ENCODE results near the gene CCDC80. TPM values are rescaled to one million over a fixed set of nuclear protein-coding genes. Genes with fewer than 3 reads are reported as not detected.

Gene CCDC80
- total RNA-seq, 3 donors from 2014 or later, result 5.9 to 58.7 (median 53.2) TPM

- intact Hi-C loops (cut with DNase I, micrococcal nuclease), result no loop called here
- no peaks in the 10 kb centered on the region for H3K9me3 ChIP-seq
- no peak overlapping the region for H3K4me3 ChIP-seq
- TF ChIP-seq CTCF (IDR thresholded peaks at IDR 0.05), result no peak
- H3K4me1 ChIP-seq (ENCODE audit: low read depth), result no peaks in the 10 kb centered on the region
- DNase-seq (no peak), ATAC-seq (no peak)
- H3K36me3 ChIP-seq (ENCODE audit: low read depth), result no peaks in the 10 kb centered on the region
Measured at GRCh38 chr3:112681822-112682325, 40.9 kb upstream of the CCDC80 start.

GRCh38 chr3:112676659-112677234 is 35.8 kb upstream of the CCDC80 start:
- ATAC-seq, result peak; percentile 91
- peak; percentile 47 to 67 (median 58) for DNase-seq

GRCh38 chr3:112675943-112676535 is 35.1 kb upstream of the CCDC80 start:
- no peak for TF ChIP-seq CTCF (IDR thresholded peaks at IDR 0.05)
- DNase-seq, result no peak
- Histone ChIP-seq H3K4me3 (no peak overlapping the region), H3K36me3 (ENCODE audit: low read depth) (no peaks in the 10 kb centered on the region), H3K9me3 (no peaks in the 10 kb centered on the region), H3K4me1 (ENCODE audit: low read depth) (no peaks in the 10 kb centered on the region)
- ATAC-seq, result no peak
- intact Hi-C loops (cut with DNase I, micrococcal nuclease), result no loop called here

More at GRCh38 chr3:112676659-112677234, 35.8 kb upstream of the CCDC80 start:
- Histone ChIP-seq H3K36me3 (ENCODE audit: low read depth) (no peaks in the 10 kb centered on the region), H3K9me3 (no peaks in the 10 kb centered on the region), H3K4me3 (no peak overlapping the region), H3K4me1 (ENCODE audit: low read depth) (no peaks in the 10 kb centered on the region)
- intact Hi-C loops (cut with DNase I, micrococcal nuclease), result no loop called here
- TF ChIP-seq CTCF (IDR thresholded peaks at IDR 0.05), result no peak

- DNase-seq (no peak), ATAC-seq (no peak)
- Histone ChIP-seq H3K4me1 (ENCODE audit: low read depth) (no peaks in the 10 kb centered on the region), H3K36me3 (ENCODE audit: low read depth) (no peaks in the 10 kb centered on the region), H3K9me3 (no peaks in the 10 kb centered on the region), H3K4me3 (no peak overlapping the region)
- intact Hi-C loops (cut with DNase I, micrococcal nuclease), result no loop called here
- TF ChIP-seq CTCF (IDR thresholded peaks at IDR 0.05), result no peak
Measured at GRCh38 chr3:112675349-112675748, 34.4 kb upstream of the CCDC80 start.

GRCh38 chr3:112672716-112673541 is 32.0 kb upstream of the CCDC80 start:
- H3K4me1 ChIP-seq (ENCODE audit: low read depth), result no peaks in the 10 kb centered on the region
- no peaks in the 10 kb centered on the region for H3K36me3 ChIP-seq (ENCODE audit: low read depth)
- intact Hi-C loops (cut with DNase I, micrococcal nuclease), result no loop called here
- TF ChIP-seq CTCF (IDR thresholded peaks at IDR 0.05), result no peak
- H3K4me3 ChIP-seq, result no peak overlapping the region
- DNase-seq (no peak), ATAC-seq (no peak)
- H3K9me3 ChIP-seq, result no peaks in the 10 kb centered on the region
